NCI-H2227 (cell line): ENCODE results near the gene SEMA5B.

ENCODE experiments used
- DNase-seq: peaks from one replicate; lab custom pipeline; 2025; ENCODE audit not compliant: unreplicated experiment; lab: John Stamatoyannopoulos, UW

SEMA5B gene

DNA sequence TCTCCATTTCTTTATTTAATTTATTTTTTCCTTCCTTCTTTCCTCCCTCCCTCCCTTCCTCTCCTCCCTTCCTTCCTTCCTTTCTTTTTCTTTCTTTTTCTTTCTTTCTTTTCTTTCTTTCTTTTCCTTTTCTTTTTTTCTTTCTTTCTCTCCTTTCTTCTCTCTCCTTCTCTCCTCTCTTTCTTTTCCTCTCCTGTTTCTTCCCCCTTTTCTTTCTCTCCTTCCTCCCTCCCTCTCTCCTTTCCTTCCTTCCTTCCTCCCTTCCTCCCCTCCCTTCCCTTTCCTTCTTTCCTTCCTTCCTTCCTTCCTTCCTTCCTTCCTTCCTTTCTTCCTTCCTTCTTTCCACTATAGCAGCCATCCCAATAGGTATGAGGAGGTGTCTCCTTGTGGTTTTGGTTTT, 32.5 kb upstream of the SEMA5B start:
- no peak for DNase-seq

DNA sequence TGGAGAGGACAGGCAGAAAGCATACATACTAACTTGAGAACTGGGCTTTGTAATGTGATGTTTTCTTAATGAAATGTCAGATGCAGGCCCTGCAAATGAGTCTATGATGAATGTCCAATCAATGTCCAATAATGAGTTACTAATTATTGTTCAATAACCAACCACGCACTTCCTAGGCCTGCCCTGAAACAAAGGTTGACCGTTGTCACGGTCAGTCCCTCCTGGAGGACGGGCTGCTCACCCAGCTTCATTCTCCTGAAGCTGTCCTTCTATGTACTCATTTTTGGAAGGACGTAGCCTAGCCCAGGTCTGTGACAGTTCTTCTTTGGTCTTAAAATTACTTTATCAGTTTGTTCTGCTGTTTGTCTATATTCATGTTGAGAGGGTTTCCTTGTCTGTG, 30.9 kb upstream of the SEMA5B start:
- no peak for DNase-seq

DNA sequence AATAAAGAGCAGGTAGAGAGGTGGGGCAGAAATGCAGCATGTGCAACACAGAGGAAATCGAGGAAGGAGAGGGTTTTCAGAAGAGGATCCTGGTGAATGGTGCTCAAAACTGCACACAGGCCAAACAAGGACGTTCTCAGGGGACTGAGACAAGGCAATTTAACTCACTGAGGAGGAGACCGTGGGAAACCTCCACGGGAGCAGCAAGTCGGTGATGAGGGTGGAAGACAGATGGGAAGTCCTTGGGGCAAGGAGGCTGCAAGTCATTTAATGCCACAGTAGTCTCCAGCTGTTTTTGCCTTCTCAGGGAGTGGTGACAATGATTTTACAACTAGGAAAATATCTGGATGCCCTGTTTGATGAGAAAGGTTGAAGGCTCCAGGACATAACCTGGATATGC, 27.8 kb upstream of the SEMA5B start:
- no peak for DNase-seq

DNA sequence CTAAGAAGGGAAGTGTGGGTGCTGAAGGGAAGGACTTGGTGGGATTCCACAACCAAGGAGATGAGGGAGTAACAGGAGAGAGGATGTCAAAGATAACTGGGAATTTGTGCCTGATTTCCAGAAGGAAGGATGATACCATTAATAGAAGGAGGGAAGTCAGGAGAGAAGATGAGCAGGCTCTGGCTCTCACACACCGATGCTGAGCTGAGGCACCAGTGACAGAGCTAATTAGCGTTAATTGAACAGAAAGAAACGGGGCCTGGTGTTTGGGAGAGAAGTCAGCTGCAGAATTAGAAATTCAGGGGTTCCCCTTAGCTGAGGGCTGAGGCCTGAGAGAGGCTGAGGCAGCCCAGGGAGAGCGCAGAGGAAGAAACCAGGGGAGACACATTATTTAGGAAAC, 27.4 kb upstream of the SEMA5B start:
- no peak for DNase-seq

DNA sequence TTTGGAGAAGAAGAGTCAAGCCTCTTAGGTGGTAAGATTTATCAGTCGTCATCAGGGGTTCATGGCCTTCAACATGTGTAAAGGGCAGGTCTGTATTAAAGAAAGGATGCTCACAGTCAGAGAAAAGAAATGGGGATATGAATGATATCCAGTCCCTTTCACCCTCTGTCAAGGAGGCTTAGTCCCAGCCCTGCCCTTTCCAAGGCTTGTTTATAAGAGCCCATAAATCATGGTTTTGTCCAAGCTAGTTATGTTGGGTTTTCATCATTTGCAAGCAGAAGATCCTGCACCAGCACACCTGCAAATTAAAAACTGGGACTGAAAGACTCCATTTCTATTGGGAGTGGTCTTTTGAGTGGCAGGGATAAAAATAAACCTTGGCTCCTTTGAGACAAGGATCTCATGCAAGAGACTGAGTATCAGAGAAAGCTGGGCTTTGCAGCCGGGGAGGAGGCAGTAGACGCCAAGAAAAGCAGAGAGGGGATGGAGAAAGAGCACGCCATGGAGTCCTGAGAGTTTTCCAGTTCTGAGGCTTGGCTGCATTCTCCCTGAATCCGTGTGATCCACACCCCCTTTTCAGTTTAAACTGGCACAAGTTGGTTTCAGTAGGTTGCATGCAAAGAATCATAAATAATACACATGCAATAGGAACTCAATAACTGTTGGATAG, 26.7 kb upstream of the SEMA5B start:
- DNase-seq: no peak

DNA sequence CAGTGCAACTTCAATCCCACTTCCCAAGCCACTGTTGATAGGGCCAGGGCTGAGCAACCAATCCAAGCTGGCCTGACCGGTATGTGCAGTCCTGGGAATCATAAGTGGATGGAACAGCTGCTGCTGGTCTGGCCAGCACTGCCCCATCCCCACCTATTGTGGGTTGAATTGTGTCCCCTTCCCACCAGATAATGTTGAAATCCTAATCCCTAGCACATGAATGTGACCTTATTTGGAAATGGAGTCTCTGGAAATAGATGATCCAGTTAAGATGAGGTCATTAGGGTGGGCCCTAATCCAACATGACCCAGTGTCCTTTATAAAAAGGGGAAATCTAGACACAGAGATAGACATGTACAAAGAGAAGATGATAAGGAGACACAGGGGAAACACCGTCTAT, 25.5 kb upstream of the SEMA5B start:
- DNase-seq: no peak

- DNase-seq: no peak
Observed at GRCh38 chr3:123050666-123051065, 23.1 kb upstream of the SEMA5B start.

DNA sequence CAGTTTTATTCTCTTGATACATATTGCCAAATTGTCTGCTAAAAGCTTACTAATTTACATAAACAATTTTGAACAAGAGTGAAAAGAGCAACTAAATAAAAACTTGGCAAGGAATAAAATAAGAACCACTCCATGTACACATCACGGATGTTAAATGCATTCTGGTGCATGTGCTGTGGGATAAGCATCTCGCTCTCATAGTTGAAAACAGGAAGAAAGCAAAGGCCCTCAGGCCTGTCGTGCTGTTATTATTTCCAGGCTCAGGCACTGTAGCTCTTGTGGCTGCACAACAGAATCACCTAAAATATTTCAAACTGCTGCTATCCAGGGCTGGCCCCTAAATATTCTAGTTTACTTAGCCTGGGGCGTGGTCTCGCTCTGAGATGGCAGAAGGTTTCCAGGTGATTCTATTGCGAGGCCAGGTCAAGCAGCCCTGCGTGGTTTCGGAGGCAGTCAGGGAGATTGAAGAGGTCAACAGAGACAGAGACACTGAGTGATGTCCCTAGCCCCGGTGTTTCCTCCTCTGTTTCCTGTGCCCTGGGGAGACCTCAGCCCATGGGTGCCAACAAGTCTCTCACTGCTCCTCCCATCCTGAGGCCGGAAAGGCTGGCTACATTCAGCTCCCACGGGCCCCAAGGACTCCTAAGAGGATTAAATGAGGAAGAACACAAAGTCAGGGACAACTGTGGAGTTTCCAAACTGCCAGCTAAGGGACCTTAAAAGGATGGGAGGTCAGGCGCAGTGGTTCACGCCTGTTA, 21.1 kb upstream of the SEMA5B start:
- DNase-seq: no peak

DNA sequence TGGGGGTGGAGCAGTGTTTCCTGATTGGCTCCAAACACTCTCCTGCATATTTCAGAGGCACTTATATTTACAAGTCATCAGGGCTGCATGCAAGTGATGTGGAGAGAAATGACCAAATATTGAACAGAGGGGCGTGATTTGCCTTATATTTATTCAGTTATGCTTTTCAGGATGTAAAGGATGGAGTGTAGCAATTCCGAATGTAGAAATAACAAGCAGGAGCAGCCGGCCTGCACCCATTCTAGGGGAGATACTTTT, 19.4 kb upstream of the SEMA5B start:
- DNase-seq: no peak

DNA sequence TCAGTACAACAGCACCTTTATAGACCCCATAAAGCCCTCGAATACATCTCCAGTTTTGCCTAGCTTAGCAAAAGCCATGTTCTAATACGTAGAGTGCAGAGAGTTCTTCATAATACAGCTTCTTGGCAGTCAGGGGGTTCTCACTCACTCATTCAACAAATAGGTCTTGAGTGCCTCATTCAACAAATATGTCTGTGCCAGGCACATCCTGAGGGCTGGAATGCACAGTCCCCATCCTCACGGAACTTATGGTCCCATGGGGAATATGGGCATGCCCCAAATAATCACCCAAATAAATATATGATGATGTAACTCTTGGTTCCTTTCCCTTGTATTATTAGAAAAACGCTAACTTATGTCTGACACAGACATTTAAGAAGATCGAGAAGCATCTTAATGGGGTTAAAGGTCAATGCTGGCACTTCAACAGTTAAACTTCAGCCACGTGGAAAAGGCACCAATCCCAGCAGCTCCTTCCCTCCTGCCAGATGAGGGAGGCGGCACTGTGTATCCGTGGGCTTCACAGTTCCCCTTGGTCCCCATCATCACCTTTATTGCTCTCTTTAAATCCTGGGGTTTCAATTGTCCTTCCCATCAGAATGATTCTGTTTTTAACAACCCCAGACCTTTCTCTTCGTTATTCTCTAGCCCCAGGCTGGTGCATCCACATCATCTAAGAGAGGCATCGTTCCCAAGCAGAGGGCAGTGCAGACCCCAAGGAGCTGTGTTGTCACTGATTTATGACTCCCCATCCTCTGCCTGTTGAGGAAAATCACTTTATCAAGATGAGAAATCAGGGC, 18.9 kb upstream of the SEMA5B start:
- no peak for DNase-seq

GRCh38 chr3:123044981-123045763, 17.6 kb upstream of the SEMA5B start:
- no peak for DNase-seq

GRCh38 chr3:123042413-123042812, 14.8 kb upstream of the SEMA5B start:
- DNase-seq: no peak

DNA sequence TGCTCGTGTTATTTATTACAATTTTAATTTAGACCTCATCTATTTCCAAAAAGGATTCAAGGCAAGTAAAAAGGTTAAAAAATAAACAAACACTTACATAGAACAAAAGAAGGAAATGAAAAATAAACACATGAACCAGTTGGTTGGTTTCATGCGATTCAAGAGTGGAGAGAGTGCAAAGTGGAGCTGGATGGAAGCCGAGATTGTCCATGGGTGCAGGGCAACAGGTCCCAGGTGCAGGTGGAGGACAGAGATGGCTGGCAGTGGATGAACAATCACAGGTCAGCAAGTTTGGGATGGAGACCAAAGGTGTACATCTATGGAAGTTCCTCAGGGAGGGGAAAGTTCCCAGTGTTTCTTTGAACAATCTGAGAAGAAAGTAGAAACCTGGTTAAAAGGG, 11.6 kb upstream of the SEMA5B start:
- DNase-seq: no peak

DNA sequence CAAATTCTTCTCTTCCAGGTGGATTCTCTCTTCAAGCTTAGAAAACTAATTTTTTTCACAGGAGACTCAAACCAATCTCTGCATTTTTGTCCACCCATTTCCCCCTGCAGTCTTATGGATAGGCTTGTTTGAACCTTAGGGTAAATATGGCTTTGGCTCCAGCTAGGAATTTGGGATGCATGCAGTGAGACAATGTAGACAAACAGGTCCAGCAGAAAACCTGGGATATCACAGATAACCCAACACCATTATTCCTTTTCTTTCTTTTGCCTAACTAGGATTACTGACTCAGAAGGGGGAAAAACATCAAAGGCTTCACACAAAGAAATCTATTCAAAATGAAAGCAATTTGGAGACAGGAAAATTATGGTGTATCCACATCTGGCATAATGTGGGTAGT, 11.2 kb upstream of the SEMA5B start:
- DNase-seq: no peak

GRCh38 chr3:123037015-123037375, 9.4 kb upstream of the SEMA5B start:
- no peak for DNase-seq

GRCh38 chr3:123036352-123037014, 8.9 kb upstream of the SEMA5B start:
- DNase-seq: no peak

GRCh38 chr3:123034996-123035395, 7.4 kb upstream of the SEMA5B start:
- DNase-seq: no peak

- no peak for DNase-seq
Observed at GRCh38 chr3:123034120-123034519, 6.6 kb upstream of the SEMA5B start.

DNA sequence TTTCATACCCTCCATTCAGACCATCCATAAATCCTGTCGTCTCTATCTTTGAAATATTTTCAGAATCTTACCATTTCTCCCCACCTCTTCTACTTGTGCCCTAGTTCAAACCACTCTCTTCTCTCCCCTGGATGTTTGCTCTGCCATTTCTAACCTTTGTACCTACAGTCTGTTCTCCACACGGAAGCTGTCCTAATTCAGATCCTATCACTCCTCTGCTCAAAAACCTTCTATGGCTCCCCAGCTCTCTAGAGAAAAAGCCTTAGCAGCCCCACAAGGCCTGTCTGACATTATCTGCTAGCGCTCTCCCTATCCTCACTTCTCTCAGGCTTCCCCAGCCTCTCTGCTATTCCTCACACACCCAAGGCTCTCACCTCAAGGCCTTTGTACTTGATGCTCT, 4.5 kb upstream of the SEMA5B start:
- DNase-seq: no peak

- DNase-seq: no peak
Observed at GRCh38 chr3:123031051-123031450, 3.5 kb upstream of the SEMA5B start.

GRCh38 chr3:123028233-123028828, 768 bp upstream of the SEMA5B start:
- DNase-seq: peak; percentile 59
